BLaER1 (cell line): ENCODE results near the gene VARS2.

Experiments
- H3K27ac ChIP-seq: shearing (Covaris generic); formaldehyde crosslinking; 2 replicates; pipeline ENCODE4 v1.8.1; 2022
- H3K27me3 ChIP-seq: shearing (Covaris generic); formaldehyde crosslinking; 2 replicates; pipeline ENCODE4 v1.8.1; 2022
- H3K36me3 ChIP-seq: shearing (Covaris generic); formaldehyde crosslinking; 2 replicates; pipeline ENCODE4 v1.8.1; 2022
- H3K4me1 ChIP-seq: shearing (Covaris generic); formaldehyde crosslinking; 2 replicates; pipeline ENCODE4 v1.8.1; 2022
- H3K4me2 ChIP-seq: shearing (Covaris generic); formaldehyde crosslinking; 2 replicates; pipeline ENCODE4 v1.8.1; 2022
- H3K4me3 ChIP-seq: shearing (Covaris generic); formaldehyde crosslinking; 2 replicates; pipeline ENCODE4 v1.8.1; 2022
- H3K9ac ChIP-seq: shearing (Covaris generic); formaldehyde crosslinking; 2 replicates; pipeline ENCODE4 v1.8.1; 2022
- H3K9me3 ChIP-seq: shearing (Covaris generic); formaldehyde crosslinking; 2 replicates; pipeline ENCODE4 v1.8.1; 2022
- H4K20me1 ChIP-seq: shearing (Covaris generic); formaldehyde crosslinking; 2 replicates; pipeline ENCODE4 v1.8.1; 2022
- Cebpa-rat ChIP-seq: shearing (Covaris generic); IDR thresholded peaks from 2 replicates; pipeline ENCODE4 v1.8.1; 2022

VARS2 gene

GRCh38 chr6:30890646-30891449 is 23.2 kb upstream of the VARS2 start:
- Histone ChIP-seq H3K4me1 (peaks cover 61% of the 10 kb centered on the region), H3K27me3 (no peaks in the 10 kb centered on the region), H4K20me1 (peaks cover 35% of the 10 kb centered on the region), H3K4me2 (peak overlapping the region; percentile 18; the same call in 1 of the 2 replicates), H3K4me3 (no peak overlapping the region), H3K36me3 (peaks cover 74% of the 10 kb centered on the region), H3K9me3 (no peaks in the 10 kb centered on the region), H3K9ac (no peak overlapping the region), H3K27ac (no peak overlapping the region)
- no peak for TF ChIP-seq Cebpa-rat

DNA sequence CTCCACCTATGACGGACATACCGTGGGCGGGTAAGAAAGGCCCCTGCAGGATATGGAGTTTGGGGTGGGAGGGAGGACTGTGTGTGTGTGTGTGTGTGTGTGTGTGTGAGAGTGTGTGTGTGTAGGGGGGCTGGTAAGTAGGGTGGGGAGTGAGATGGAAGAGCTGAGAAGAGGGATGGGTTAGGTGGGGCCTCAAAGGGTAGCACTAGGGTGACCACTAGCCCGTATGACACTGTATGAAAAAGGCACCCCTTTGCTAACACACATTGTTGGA is 22.7 kb upstream of the VARS2 start:
- Histone ChIP-seq H3K9me3 (no peaks in the 10 kb centered on the region), H3K36me3 (peaks cover 80% of the 10 kb centered on the region)

DNA sequence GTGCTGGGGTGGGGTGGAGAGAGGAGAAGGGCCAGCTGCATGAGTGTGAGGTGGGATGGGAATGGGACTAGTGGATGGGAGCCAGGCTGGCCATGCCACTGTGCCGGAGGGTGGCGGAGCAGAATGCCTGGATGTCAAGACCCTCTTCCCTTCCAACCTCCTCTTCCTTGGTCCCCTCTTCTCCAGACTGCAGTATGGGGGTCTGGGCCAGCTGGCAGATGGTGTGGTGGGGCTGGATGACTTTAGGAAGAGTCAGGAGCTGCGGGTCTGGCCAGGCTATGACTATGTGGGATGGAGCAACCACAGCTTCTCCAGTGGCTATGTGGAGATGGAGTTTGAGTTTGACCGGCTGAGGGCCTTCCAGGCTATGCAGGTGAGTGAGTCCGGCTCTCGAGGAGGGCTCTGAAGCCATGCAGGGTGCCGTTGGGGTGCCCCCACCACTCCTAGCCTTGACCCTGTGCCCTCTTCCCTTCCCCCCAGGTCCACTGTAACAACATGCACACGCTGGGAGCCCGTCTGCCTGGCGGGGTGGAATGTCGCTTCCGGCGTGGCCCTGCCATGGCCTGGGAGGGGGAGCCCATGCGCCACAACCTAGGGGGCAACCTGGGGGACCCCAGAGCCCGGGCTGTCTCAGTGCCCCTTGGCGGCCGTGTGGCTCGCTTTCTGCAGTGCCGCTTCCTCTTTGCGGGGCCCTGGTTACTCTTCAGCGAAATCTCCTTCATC is 22.1 kb upstream of the VARS2 start:
- Histone ChIP-seq H3K4me3 (no peak overlapping the region), H3K4me1 (peaks cover 50% of the 10 kb centered on the region), H3K4me2 (no peak overlapping the region), H3K27ac (no peak overlapping the region), H3K27me3 (no peaks in the 10 kb centered on the region), H3K36me3 (peaks cover 86% of the 10 kb centered on the region), H3K9me3 (no peaks in the 10 kb centered on the region), H3K9ac (no peak overlapping the region), H4K20me1 (peaks cover 24% of the 10 kb centered on the region; the same call in 1 of the 2 replicates)
- TF ChIP-seq Cebpa-rat = no peak

More for the DNA sequence above, 22.7 kb upstream of the VARS2 start:
- Histone ChIP-seq H3K9ac (no peak overlapping the region), H3K27me3 (no peaks in the 10 kb centered on the region), H3K4me2 (no peak overlapping the region), H3K27ac (no peak overlapping the region), H3K4me1 (peaks cover 56% of the 10 kb centered on the region), H4K20me1 (peaks cover 30% of the 10 kb centered on the region), H3K4me3 (no peak overlapping the region)
- TF ChIP-seq Cebpa-rat = no peak

GRCh38 chr6:30893001-30893591 is 20.9 kb upstream of the VARS2 start:
- no peak overlapping the region for H3K4me3 ChIP-seq
- H3K9me3 ChIP-seq = no peaks in the 10 kb centered on the region
- H4K20me1 ChIP-seq = peaks cover 17% of the 10 kb centered on the region; the same call in 1 of the 2 replicates
- no peak for TF ChIP-seq Cebpa-rat
- H3K4me1 ChIP-seq = peaks cover 39% of the 10 kb centered on the region
- H3K27ac ChIP-seq = no peak overlapping the region
- no peak overlapping the region for H3K9ac ChIP-seq
- no peaks in the 10 kb centered on the region for H3K27me3 ChIP-seq
- no peak overlapping the region for H3K4me2 ChIP-seq
- peaks cover 95% of the 10 kb centered on the region for H3K36me3 ChIP-seq

GRCh38 chr6:30893666-30894065 is 20.4 kb upstream of the VARS2 start:
- no peak overlapping the region for H3K4me3 ChIP-seq
- H3K27ac ChIP-seq = no peak overlapping the region
- H3K36me3 ChIP-seq = peaks cover 98% of the 10 kb centered on the region
- no peak overlapping the region for H3K9ac ChIP-seq
- no peak overlapping the region for H3K4me2 ChIP-seq
- H3K9me3 ChIP-seq = no peaks in the 10 kb centered on the region
- peaks cover 11% of the 10 kb centered on the region; the same call in 1 of the 2 replicates for H4K20me1 ChIP-seq
- TF ChIP-seq Cebpa-rat = no peak
- H3K27me3 ChIP-seq = no peaks in the 10 kb centered on the region
- H3K4me1 ChIP-seq = peaks cover 33% of the 10 kb centered on the region

GRCh38 chr6:30894381-30894780 is 19.7 kb upstream of the VARS2 start:
- Histone ChIP-seq H3K9me3 (no peaks in the 10 kb centered on the region), H3K4me3 (no peak overlapping the region), H3K9ac (no peak overlapping the region), H3K27ac (no peak overlapping the region), H3K27me3 (no peaks in the 10 kb centered on the region), H3K4me2 (no peak overlapping the region), H4K20me1 (peaks cover 4% of the 10 kb centered on the region; the same call in 1 of the 2 replicates), H3K4me1 (peaks cover 28% of the 10 kb centered on the region), H3K36me3 (peaks cover 98% of the 10 kb centered on the region)
- no peak for TF ChIP-seq Cebpa-rat

DNA sequence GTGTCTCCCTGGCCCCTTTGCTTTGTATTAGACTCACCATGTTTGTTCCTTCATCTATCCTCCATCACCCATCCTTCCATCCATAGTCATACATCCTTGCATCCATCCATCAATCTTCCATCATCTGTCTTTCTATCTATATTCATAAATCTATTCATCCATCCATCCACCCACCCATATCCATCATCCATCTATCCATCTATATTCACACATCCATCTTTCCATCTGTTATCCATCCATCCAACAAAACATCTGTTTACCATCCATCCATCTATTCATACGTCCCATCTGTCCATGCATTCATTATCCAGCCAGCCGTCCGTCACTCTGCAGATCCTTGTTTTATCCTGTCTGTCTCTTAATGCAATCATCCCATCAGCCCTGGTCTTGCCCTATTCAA is 19.1 kb upstream of the VARS2 start:
- H3K27ac ChIP-seq = no peak overlapping the region
- H3K9ac ChIP-seq = no peak overlapping the region
- peaks cover 23% of the 10 kb centered on the region for H3K4me1 ChIP-seq
- no peaks in the 10 kb centered on the region; the same call in 1 of the 2 replicates for H4K20me1 ChIP-seq
- TF ChIP-seq Cebpa-rat = no peak
- H3K27me3 ChIP-seq = no peaks in the 10 kb centered on the region
- no peaks in the 10 kb centered on the region for H3K9me3 ChIP-seq
- H3K4me3 ChIP-seq = no peak overlapping the region
- peak overlapping the region; percentile 14; the same call in 1 of the 2 replicates for H3K4me2 ChIP-seq
- peaks cover 98% of the 10 kb centered on the region for H3K36me3 ChIP-seq

DNA sequence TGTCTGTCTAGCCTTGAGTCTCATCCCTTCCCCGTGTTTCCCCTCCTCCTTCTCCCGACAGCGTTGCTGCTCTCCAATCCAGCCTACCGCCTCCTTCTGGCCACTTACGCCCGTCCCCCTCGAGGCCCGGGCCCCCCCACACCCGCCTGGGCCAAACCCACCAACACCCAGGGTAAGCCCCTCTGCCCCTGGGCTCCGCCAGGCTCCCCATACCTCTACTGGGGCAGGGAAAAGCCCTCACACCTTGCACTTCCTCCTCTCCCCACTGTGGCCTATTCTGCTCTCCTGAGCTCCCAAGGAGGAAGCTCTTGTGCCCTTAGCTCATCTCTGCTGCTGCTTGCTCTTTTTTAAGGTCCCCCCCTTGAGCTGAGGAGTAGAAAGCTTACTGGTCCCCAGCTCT is 18.7 kb upstream of the VARS2 start:
- no peaks in the 10 kb centered on the region for H3K27me3 ChIP-seq
- no peaks in the 10 kb centered on the region; the same call in 1 of the 2 replicates for H4K20me1 ChIP-seq
- peak overlapping the region; percentile 14; the same call in 1 of the 2 replicates for H3K4me2 ChIP-seq
- peaks cover 19% of the 10 kb centered on the region for H3K4me1 ChIP-seq
- peaks cover 98% of the 10 kb centered on the region for H3K36me3 ChIP-seq
- no peak overlapping the region for H3K9ac ChIP-seq
- no peak overlapping the region for H3K4me3 ChIP-seq
- no peak overlapping the region for H3K27ac ChIP-seq
- TF ChIP-seq Cebpa-rat = no peak
- no peaks in the 10 kb centered on the region for H3K9me3 ChIP-seq

DNA sequence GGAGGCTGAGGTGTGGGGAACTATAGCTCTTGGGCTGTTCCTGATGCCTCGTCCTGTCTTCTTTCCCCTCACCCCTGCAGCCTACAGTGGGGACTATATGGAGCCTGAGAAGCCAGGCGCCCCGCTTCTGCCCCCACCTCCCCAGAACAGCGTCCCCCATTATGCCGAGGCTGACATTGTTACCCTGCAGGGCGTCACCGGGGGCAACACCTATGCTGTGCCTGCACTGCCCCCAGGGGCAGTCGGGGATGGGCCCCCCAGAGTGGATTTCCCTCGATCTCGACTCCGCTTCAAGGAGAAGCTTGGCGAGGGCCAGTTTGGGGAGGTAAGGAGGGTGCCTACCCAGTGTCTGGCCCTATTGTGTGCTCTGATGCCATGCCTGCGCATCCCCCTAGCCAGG is 17.5 kb upstream of the VARS2 start:
- Histone ChIP-seq H3K4me3 (no peak overlapping the region), H3K9ac (no peak overlapping the region), H3K27ac (no peak overlapping the region), H3K4me2 (no peak overlapping the region), H3K4me1 (peaks cover 15% of the 10 kb centered on the region), H4K20me1 (no peaks in the 10 kb centered on the region; the same call in 1 of the 2 replicates), H3K36me3 (peaks cover 89% of the 10 kb centered on the region), H3K27me3 (no peaks in the 10 kb centered on the region), H3K9me3 (no peaks in the 10 kb centered on the region)
- TF ChIP-seq Cebpa-rat = no peak

- H3K4me2 ChIP-seq = no peak overlapping the region
- no peak overlapping the region for H3K27ac ChIP-seq
- H3K27me3 ChIP-seq = no peaks in the 10 kb centered on the region
- H3K4me3 ChIP-seq = no peak overlapping the region
- no peaks in the 10 kb centered on the region for H3K9me3 ChIP-seq
- TF ChIP-seq Cebpa-rat = no peak
- no peaks in the 10 kb centered on the region for H4K20me1 ChIP-seq
- peaks cover 75% of the 10 kb centered on the region for H3K36me3 ChIP-seq
- peaks cover 25% of the 10 kb centered on the region for H3K4me1 ChIP-seq
- no peak overlapping the region for H3K9ac ChIP-seq
Measured at GRCh38 chr6:30897882-30898281, 16.2 kb upstream of the VARS2 start.
